Ovary (tissue), 9 donors: ENCODE data around the gene SLC10A1. TPM values are rescaled to one million over a fixed set of nuclear protein-coding genes. Genes with fewer than 3 reads are reported as not detected.

Experiments used
- DNase-seq, 5 donors: peaks; one replicate each; pipeline ENCODE4 v3.0.0-alpha.2; 2019 to 2020
- H3K27ac ChIP-seq, 2 donors: fragments of 200-600 bp; one replicate each; pipeline versions ENCODE4 v1.5.1 to v1.8.0; 2019 to 2022
- H3K27me3 ChIP-seq: fragments of 200-600 bp; one replicate; pipeline ENCODE4 v1.8.0; 2022
- H3K36me3 ChIP-seq: fragments of 200-600 bp; sonication (generic); one replicate; pipeline ENCODE4 v1.5.1; 2019
- H3K4me1 ChIP-seq: one replicate; pipeline ENCODE4 v1.8.1; 2013; ENCODE audit warnings: mild to moderate bottlenecking, moderate library complexity; ENCODE audit not compliant: insufficient read depth
- H3K4me3 ChIP-seq: fragments of 200-600 bp; sonication (generic); one replicate; pipeline ENCODE4 v1.5.1; 2017
- H3K9me3 ChIP-seq, 2 donors: fragments of 200-600 bp in 1 of 2; sonication (generic) in 1 of 2; one replicate each; pipeline versions ENCODE4 v1.5.1 to v1.8.1; 2013 to 2019; ENCODE audit warnings: mild to moderate bottlenecking in 1 of 2, moderate library complexity in 1 of 2
- EP300 ChIP-seq: sonication (generic); formaldehyde crosslinking; IDR thresholded peaks from one replicate; pipeline ENCODE4 v1.6.1; 2017; ENCODE audit warnings: antibody characterized with exemption
- POLR2A ChIP-seq: fragments of 450-650 bp; IDR thresholded peaks from one replicate; pipeline ENCODE4 v1.6.1; 2017; ENCODE audit warnings: antibody characterized with exemption, mild to moderate bottlenecking, moderate library complexity
- WGBS, 3 donors: extraction: QIAGEN DNeasy Blood & Tissue Kit in 1 of 3; methylation state at CpG; one replicate each; pipeline versions ENCODE4 v1.1.5 to v1.1.7; 2013 to 2017; 5-methylcytosine and 5-hydroxymethylcytosine counted together
- intact Hi-C, 4 donors: fragments of 100-400 bp; cut with DNase I; formaldehyde crosslinking; loops; one replicate each; pipeline versions ENCODE4 v1.11.0 to v1.15.1; 2022 to 2023
- polyA plus RNA-seq, 2 donors: library from polyadenylated mRNA; stranded (reverse); fragments of 200-250 nt in 1 of 2; fragments of 350-450 nt in 1 of 2; fragmentation: Illumina TruSeq in 1 of 2; extraction: RNeasy Lipid Tissue Mini Kit (QIAGEN cat#74804) in 1 of 2; gene quantifications; one replicate each; pipeline ENCODE4 v1.2.3, GENCODE V29; 2013 to 2014
- total RNA-seq, 7 donors: library from RNA; depleted of rRNA in 2 of 7; stranded (reverse); fragments of >200 nt in 2 of 7; fragmentation: NEBNext Ultra II Directional in 3 of 7; extraction: Animal tissue kit (Norgen Biotek cat#: 25700) in 3 of 7; gene quantifications; one replicate each; pipeline versions ENCODE4 v1.1.0 to v1.2.4, GENCODE V29; 2016 to 2023
- TF ChIP-seq, protein P1 (sequence below), 3 donors: fragments of 450-650 bp in 2 of 3; fragments of 200-600 bp in 1 of 3; IDR thresholded peaks; one replicate each; pipeline versions ENCODE4 v1.5.1 to v1.8.0; 2016 to 2022; ENCODE audit warnings: antibody characterized with exemption in 3 of 3, mild to moderate bottlenecking in 1 of 3
- donor health status: DM: no; HTN: no; CAD: no; lungs with moderate emphysema.
- donor health status: DM: no; HTN: no; CAD: no.
- donor health status: Bipolar disorder and iron deficiency.
- donor health status: DM: yes; HTN: yes; CAD: no.
- donor health status: DM: no; HTN: no; CAD: no.
- donor health status: DM: yes; HTN: yes; CAD: no.

SLC10A1 gene
- total and polyA plus RNA-seq, 9 donors = not detected

DNA sequence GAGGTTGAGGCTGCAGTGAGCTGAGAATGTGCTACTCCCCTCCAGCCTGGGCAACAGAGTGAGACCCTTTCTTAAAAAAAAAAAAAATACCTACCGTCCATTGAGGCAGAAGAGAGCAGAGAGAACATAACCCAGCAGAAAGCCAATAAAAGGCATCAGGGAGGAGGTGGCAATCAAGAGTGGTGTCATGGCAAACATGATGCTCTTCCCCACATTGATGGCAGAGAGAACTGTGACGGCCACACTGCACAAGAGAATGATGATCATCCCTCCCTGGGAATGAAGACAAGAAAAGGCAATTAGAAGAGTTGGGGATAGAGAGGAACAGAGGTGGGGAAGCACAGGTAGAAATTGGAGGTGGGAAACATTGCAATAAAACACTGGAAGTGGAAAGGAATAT is 18.0 kb downstream of the SLC10A1 start:
- Histone ChIP-seq H3K9me3 (no peaks in the 10 kb centered on the region), H3K27ac (no peak overlapping the region), H3K36me3 (no peaks in the 10 kb centered on the region), H3K4me3 (no peak overlapping the region), H3K27me3 (no peaks in the 10 kb centered on the region), H3K4me1 (peaks cover 3% of the 10 kb centered on the region)
- TF ChIP-seq, protein P1, sequence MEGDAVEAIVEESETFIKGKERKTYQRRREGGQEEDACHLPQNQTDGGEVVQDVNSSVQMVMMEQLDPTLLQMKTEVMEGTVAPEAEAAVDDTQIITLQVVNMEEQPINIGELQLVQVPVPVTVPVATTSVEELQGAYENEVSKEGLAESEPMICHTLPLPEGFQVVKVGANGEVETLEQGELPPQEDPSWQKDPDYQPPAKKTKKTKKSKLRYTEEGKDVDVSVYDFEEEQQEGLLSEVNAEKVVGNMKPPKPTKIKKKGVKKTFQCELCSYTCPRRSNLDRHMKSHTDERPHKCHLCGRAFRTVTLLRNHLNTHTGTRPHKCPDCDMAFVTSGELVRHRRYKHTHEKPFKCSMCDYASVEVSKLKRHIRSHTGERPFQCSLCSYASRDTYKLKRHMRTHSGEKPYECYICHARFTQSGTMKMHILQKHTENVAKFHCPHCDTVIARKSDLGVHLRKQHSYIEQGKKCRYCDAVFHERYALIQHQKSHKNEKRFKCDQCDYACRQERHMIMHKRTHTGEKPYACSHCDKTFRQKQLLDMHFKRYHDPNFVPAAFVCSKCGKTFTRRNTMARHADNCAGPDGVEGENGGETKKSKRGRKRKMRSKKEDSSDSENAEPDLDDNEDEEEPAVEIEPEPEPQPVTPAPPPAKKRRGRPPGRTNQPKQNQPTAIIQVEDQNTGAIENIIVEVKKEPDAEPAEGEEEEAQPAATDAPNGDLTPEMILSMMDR (IDR thresholded peaks at IDR 0.05) = no peak
- no peak for TF ChIP-seq POLR2A
- DNase-seq = no peak
- 80 to 95% (median 86%) methylated on average over 2 of the region's 2 CpGs for WGBS, 3 donors
- intact Hi-C loops = no loop called here

DNA sequence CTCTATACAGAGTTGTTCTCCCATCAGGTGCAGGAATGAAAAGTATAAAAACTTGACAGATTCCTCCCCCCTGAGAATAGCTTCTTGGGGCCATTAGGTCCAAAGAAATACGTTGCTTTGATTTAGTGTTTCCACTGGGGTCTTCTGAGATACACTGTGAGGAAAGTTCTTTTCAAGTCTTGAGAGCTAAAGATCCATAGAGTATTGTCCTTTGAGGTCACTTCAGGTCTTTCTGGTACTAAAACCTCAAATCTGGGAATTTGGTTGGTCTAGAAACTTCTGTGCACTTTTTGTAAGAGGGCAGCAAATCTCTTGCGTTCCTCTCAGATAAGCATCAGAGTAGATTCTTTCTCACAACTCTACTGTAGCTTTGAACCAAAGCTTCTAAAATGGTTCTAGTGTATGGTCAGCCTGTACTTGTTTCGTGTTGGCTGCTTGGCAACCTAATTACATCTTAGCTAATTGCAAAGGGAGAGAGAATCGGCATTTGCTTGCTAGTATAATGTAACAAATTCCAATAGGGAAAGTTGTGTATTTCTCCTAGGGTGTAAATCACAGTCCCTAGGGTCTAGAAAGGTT is 20.1 kb downstream of the SLC10A1 start:
- 80 to 91% (median 83%) methylated on average over 4 of the region's 4 CpGs for WGBS, 3 donors
- Histone ChIP-seq H3K9me3 (no peaks in the 10 kb centered on the region), H3K36me3 (no peaks in the 10 kb centered on the region), H3K27me3 (no peaks in the 10 kb centered on the region), H3K4me1 (peaks cover 3% of the 10 kb centered on the region), H3K27ac (no peak overlapping the region), H3K4me3 (no peak overlapping the region)
- no peak for DNase-seq
- no peak for TF ChIP-seq EP300
- intact Hi-C loops = no loop called here

DNA sequence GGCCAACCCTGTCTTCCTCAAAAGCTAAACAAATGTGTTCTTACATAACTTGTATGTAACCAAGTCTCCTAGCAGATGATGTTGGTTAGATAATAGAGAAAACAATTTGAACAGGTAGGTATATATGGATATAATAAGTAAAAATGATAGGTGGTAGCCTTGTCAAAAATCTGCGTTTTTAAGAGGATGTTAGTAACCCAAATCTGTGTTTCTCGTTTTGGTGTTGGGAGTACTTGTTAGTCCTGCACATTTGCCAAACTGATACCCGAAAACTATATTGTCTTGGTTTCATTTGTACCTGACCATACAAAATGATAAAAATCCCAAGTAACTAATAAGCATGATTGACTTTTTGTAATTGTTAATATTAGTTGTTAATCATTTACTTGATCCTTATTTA is 22.0 kb downstream of the SLC10A1 start:
- H3K27ac ChIP-seq = no peak overlapping the region
- no peaks in the 10 kb centered on the region for H3K36me3 ChIP-seq
- intact Hi-C loops = no loop called here
- TF ChIP-seq EP300 (no peak), POLR2A (no peak)
- TF ChIP-seq, protein P1 (IDR thresholded peaks at IDR 0.05) = no peak
- H3K27me3 ChIP-seq = no peaks in the 10 kb centered on the region
- H3K4me1 ChIP-seq = peaks cover 4% of the 10 kb centered on the region
- 73 to 77% (median 73%) methylated on average over 3 of the region's 3 CpGs for WGBS, 3 donors
- no peak overlapping the region for H3K4me3 ChIP-seq
- DNase-seq = no peak
- no peaks in the 10 kb centered on the region for H3K9me3 ChIP-seq

DNA sequence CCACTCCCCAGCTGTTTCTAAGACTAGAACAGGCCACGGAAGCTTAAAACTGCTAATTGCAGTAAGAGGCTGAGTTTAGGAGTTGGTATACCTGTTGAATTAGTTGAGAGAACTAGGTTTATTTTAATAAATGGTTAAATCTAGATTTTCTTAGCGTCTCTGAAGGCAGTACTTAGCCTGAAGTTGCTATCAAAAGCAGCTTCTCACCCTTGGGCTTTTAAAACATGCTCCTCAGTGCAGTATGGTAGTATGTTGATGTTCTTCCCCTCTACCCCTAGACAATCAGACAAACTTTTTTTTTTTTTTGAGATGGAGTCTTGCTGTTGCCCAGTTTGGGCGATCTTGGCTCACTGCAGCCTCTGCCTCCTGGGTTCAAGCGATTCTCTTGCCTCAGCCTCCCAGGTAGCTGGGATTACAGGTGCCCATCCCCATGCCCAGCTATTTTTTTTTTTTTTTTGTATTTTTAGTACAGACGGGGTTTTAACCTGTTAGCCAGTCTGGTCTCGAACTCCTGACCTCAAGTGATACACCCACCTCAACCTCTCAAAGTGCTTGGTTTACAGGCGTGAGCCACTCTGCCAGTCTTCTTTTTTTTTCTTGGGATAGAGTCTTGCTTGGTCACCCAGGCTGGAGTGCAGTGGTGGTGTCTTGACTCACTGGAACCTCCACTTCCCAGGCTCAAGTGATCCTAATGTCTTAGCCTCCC is 23.3 kb downstream of the SLC10A1 start:
- peaks cover 9% of the 10 kb centered on the region for H3K4me1 ChIP-seq
- H3K36me3 ChIP-seq = no peaks in the 10 kb centered on the region
- H3K4me3 ChIP-seq = no peak overlapping the region
- DNase-seq = no peak
- no peak overlapping the region for H3K27ac ChIP-seq
- no peaks in the 10 kb centered on the region for H3K27me3 ChIP-seq
- TF ChIP-seq, protein P1 (IDR thresholded peaks at IDR 0.05) = no peak
- TF ChIP-seq POLR2A (no peak), EP300 (no peak)
- H3K9me3 ChIP-seq = no peaks in the 10 kb centered on the region
- 92 to 93% (median 92%) methylated on average over 7 of the region's 7 CpGs for WGBS, 3 donors
- intact Hi-C loops = no loop called here
